Forelimb muscle (tissue), 1 donor: ENCODE data around the gene PERP. TPM values are rescaled to one million over a fixed set of nuclear protein-coding genes. Genes with fewer than 3 reads are reported as not detected.
"Not testable (repeated sequence)": the region's sequence is repeated elsewhere in the genome, so short reads cannot be mapped to it uniquely, and the experiment has no call there.

ENCODE experiments used
- DNase-seq: peaks from one replicate; pipeline ENCODE4 v3.0.0-alpha.2; 2013; ENCODE audit warnings: low read depth
- polyA plus RNA-seq: library from polyadenylated mRNA; unstranded; fragments of 120-200 nt; gene quantifications from one replicate; pipeline ENCODE4 v1.2.1, GENCODE V29; 2013; ENCODE audit not compliant: insufficient read length

The PERP gene
- polyA plus RNA-seq, 1 donor, result 0.33 TPM

DNA sequence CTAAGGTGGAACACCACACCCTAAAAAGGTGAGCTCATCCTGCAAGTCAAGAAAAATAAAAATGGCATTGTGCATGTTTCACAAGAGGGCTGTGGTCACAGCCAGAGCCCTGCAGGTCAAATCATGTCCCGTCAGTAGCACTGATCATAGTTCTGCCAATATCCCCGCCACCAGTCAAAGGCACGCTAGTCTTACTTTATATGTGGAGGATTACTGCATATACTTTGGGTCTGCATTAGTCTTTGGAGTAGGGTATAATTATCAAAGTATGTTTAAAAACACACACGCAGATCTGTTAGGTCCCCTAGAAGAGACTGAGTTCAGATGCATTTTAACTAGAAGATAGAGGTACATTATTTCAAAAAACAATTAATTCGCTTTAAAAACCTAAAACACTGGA is 1.8 kb downstream of the PERP start:
- DNase-seq, result no peak

GRCh38 chr6:138104618-138105213 is 2.5 kb downstream of the PERP start:
- no peak for DNase-seq

DNA sequence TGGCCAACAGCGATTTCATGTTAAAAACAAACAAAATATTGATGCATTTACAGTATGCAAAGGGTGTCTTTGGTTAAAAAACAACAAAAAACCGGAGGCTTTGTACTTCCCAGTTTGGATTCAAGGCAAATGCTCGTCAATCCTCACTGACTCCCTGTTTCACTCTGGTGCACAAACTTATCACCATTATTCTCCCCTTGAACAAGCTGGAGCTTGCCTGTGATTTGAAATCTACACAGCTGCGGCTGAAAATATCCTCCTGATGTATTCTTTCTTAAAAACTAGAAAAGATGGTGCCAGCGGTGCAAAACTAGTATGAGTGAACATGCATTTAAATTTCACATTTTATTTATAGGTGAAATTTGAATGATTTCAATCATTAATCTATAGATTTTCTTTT is 3.3 kb downstream of the PERP start:
- DNase-seq, result no peak

DNA sequence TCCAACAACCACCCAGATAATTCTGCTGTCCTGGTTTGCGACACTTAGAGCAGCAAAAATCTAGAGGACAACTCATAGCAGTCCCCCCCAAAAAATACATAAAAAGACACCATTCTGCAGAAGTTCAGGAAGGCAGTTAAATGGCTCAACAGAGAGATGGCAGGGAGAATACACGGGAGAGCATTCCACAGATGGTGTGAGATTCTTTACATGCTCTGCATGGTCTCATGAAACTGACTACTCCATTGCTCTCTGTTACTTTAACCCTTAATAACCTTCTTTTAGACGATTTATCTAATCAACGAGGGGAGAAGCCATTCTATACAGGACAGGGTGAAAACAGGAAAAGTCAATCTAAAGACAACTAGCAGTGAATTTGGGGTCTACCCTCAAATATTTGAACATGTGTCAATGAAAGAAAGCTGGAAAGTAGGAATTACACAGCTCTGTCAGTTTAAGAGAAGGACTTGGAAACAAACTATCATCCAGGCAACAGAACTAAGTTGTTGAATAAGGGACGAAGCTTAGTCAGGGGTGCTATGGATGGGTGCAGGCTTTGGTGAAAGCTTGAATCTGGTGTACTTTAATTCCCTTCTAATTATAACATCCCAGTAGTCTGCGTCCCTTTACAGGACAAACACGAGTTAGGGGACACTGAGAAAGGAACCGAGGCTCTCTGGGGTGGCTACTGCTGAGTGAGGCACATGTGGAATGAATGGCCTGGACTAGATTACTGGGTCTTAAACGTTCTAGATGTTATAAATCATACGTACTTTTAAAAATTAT is 5.1 kb downstream of the PERP start:
- DNase-seq, result no peak

- DNase-seq, result no peak
These were observed 7.4 kb downstream of the PERP start for GRCh38 chr6:138099832-138100231.

- DNase-seq, result no peak
These were observed 8.9 kb downstream of the PERP start for GRCh38 chr6:138098306-138098705.

GRCh38 chr6:138094260-138094659 is 13.0 kb downstream of the PERP start:
- no peak for DNase-seq

DNA sequence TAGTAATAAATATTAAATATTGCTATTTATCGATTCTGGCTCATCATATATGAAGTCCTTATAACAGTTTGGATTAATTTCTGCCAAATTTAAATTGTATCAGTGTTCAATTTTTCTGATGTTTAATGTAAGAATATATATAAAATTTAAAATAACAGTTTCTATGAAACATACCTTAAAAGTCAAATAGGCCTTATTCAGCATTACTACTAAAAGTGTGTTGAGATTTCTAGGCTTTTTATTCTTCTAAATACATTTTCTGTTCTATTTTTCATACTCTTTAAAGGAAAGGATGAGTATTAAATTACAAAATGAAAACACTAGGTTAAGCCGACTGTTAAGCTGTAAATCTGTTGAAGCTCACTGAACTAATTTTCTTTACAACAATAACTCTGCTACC is 13.6 kb downstream of the PERP start:
- no peak for DNase-seq

- DNase-seq, result no peak
These were observed 14.5 kb downstream of the PERP start for GRCh38 chr6:138092686-138093085.

GRCh38 chr6:138089325-138089724 is 17.9 kb downstream of the PERP start:
- DNase-seq, result no peak

- DNase-seq, result no peak
These were observed 18.9 kb downstream of the PERP start for GRCh38 chr6:138088326-138088762.

- no peak for DNase-seq
These were observed 19.5 kb downstream of the PERP start for GRCh38 chr6:138087593-138088325.

DNA sequence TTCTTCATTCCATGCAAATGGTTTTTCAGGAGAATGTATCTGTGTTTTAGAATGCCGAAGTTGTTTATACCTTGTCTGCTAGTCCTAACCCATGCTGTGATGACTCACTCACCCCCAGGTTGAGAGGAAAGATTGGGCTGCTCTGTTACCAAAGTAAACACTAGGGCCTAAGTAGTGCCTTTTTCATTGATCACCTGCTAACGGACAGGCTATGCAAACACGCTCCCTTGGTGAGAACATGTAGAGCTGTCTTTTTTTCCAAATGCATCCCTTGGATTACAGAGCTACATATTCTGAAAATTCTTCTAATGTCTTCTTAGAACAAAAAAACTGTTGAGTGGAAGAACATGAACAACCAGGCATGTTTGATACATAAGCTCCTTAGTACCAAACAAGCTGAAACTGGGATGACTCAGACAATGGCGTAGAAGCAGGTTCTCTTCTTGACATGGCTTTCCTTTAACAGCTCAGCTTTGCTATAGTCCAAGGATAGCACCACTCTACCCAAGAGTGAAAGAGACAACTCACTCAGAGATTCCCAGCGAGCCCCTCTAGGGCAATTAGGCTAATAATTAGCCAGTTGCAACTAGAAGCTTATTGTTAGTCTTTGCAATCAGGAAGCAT is 20.5 kb downstream of the PERP start:
- DNase-seq, result no peak

GRCh38 chr6:138085839-138086222 is 21.4 kb downstream of the PERP start:
- no peak for DNase-seq

DNA sequence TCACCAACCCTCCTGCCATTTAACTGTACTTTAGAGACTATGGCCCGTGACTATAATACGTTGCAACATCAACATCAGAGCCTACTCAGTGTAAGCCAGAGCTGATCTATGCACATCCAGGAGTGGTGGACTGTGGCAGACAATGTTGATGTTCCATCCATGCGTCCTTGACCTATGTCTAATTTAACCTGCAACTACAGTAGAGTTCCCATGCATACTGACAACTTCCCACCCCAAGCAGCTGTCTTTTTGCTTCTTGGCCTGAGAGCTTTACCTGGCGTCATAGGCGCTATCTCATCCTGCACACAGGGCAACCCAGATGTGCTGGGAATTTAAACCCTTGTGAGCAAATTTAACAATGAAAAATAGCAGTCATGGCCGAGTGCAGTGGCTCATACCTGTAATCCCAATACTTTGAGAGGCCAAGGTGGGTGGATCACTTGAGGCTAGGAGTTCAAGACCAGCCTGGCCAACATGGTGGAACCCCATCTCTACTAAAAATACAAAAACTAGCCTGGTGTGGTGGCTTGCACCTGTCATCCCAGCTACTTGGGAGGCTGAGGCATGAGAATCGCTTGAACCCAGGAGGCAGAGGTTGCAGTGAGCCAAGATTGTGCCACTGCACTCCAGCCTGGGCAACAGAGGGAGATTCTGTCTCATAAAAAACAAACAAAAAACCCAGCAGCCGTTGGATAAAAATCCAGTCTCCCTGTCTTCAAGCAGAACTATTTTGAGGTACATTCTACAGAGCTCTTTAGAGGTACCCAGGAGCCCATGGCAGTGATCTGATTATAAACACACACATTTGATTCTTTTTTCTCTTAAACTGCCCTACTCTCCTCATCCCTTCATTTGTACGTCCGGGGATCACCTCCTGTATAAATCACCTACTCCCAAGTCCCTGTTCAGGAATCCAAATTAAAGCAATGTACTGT is 22.0 kb downstream of the PERP start:
- no peak for DNase-seq

- no peak for DNase-seq
These were observed 25.0 kb downstream of the PERP start for GRCh38 chr6:138082232-138082631.

GRCh38 chr6:138079556-138079955 is 27.7 kb downstream of the PERP start:
- not testable (repeated sequence) for DNase-seq

- DNase-seq, result no peak
These were observed 28.7 kb downstream of the PERP start for GRCh38 chr6:138078491-138078890.

- no peak for DNase-seq
These were observed 34.0 kb downstream of the PERP start for GRCh38 chr6:138073264-138073663.

DNA sequence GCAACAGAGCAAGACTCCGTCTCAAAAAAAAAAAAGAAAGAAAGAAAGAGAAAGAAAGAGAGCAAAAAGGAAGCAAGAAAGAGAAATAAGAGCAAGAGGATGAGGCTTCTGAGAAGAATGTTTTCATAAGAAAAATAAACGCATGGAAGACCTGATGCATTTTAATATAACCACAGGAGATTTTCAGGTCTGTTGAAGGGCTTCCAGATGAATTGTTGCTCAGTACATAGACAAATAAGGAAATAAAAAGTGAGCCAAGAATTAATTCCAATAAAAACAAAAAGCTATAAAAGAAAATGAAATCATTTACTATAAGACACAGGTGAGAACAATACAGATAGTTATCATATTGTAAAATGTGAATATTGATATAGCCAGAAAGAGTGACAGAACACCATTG is 43.5 kb downstream of the PERP start:
- no peak for DNase-seq

DNA sequence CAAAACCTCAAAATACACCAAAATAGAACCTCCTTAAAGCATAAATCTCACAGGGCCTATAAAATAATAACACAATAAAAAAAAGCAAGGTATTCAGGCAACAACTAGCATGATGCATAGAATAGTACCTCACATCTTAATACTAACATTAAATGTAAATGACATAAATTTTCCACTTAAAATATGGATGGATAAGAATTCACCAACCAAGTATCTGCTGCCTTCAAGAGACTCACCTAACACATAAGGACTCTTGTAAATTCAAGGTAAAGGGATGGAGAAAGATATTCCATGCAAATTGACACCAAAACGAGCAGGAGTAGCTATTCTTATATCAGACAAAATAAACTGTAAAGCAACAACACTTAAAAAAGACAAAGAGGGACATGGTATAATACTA is 52.2 kb downstream of the PERP start:
- DNase-seq, result no peak
